Naive thymus-derived CD4-positive, alpha-beta T cell (primary cell): Measurements from ENCODE around the gene GAS2L1. TPM values are rescaled to one million over a fixed set of nuclear protein-coding genes. Genes with fewer than 3 reads are reported as not detected.
A peak's percentile ranks its signal among the peaks of the same experiment; 100 is the strongest.

Source experiments
- ATAC-seq: fragments of 150-1000 bp; cut with Tn5 transposase; 2 replicates; pipeline ENCODE4 v1.10.0; 2021; ENCODE audit warnings: mild to moderate bottlenecking, moderate library complexity
- CTCF ChIA-PET: fragments of 350-600 bp; sonication (Branson Sonifier 250); formaldehyde crosslinking; loops from one replicate; lab custom pipeline; 2021; ENCODE audit warnings: antibody characterized with exemption; lab: Charles Lee
- POLR2A ChIA-PET: fragments of 350-600 bp; sonication (Branson Sonifier 250); formaldehyde crosslinking; loops from one replicate; lab custom pipeline; 2021; ENCODE audit warnings: antibody characterized with exemption, inconsistent platforms; lab: Charles Lee
- DNase-seq, 9 donors: peaks; one replicate each; pipeline versions ENCODE4 v3.0.0 to v3.0.0-alpha.2; 2020 to 2022; ENCODE audit warnings: mixed read lengths in 1 of 9
- H3K27ac ChIP-seq: one replicate; pipeline ENCODE4 v1.7.0; 2013; ENCODE audit warnings: mild to moderate bottlenecking, low read depth, low read length, moderate library complexity
- H3K27me3 ChIP-seq, 2 donors: one replicate each; pipeline ENCODE4 v1.7.0; 2013; ENCODE audit warnings: low read length in 2 of 2, mild to moderate bottlenecking in 2 of 2, moderate library complexity in 2 of 2; ENCODE audit not compliant: control insufficient read depth in 2 of 2, insufficient read depth in 2 of 2
- H3K36me3 ChIP-seq, 3 experiments: 1 replicate in 2 of 3; 2 replicates in 1 of 3; pipeline ENCODE4 v1.7.0; 2013; ENCODE audit warnings: low read length in 3 of 3, mild to moderate bottlenecking in 3 of 3, moderate library complexity in 1 of 3; ENCODE audit not compliant: insufficient read depth in 3 of 3, control insufficient read depth in 2 of 3
- H3K4me1 ChIP-seq, 2 donors: one replicate each; pipeline ENCODE4 v1.7.0; 2013; ENCODE audit warnings: low read length in 2 of 2, mild to moderate bottlenecking in 2 of 2, moderate library complexity in 1 of 2; ENCODE audit not compliant: control insufficient read depth in 2 of 2, insufficient read depth in 2 of 2
- H3K4me3 ChIP-seq: 2 replicates; pipeline ENCODE4 v1.7.0; 2013; ENCODE audit warnings: mild to moderate bottlenecking, low read length
- H3K9me3 ChIP-seq, 3 experiments: 1 replicate in 2 of 3; 2 replicates in 1 of 3; pipeline ENCODE4 v1.7.0; 2013; ENCODE audit warnings: low read length in 3 of 3; ENCODE audit not compliant: control insufficient read depth in 2 of 3
- H3K27ac Mint-ChIP-seq, 9 donors: one replicate each; pipeline ENCODE4 v1.8.0; 2020 to 2022; ENCODE audit warnings: mixed read lengths in 9 of 9, mild to moderate bottlenecking in 8 of 9, moderate library complexity in 5 of 9, inconsistent platforms in 2 of 9
- H3K27me3 Mint-ChIP-seq, 5 donors: one replicate each; pipeline ENCODE4 v1.8.0; 2021 to 2022; ENCODE audit warnings: mixed read lengths in 5 of 5, mild to moderate bottlenecking in 1 of 5
- H3K36me3 Mint-ChIP-seq, 5 donors: one replicate each; pipeline ENCODE4 v1.8.0; 2020 to 2022; ENCODE audit warnings: mixed read lengths in 5 of 5, mild to moderate bottlenecking in 3 of 5, inconsistent platforms in 1 of 5
- H3K4me1 Mint-ChIP-seq, 7 donors: one replicate each; pipeline ENCODE4 v1.8.0; 2020 to 2022; ENCODE audit warnings: mixed read lengths in 7 of 7, mild to moderate bottlenecking in 3 of 7, inconsistent platforms in 1 of 7
- H3K4me3 Mint-ChIP-seq, 10 donors: one replicate each; pipeline ENCODE4 v1.8.0; 2020 to 2022; ENCODE audit warnings: mild to moderate bottlenecking in 10 of 10, mixed read lengths in 10 of 10, moderate library complexity in 6 of 10, inconsistent platforms in 2 of 10
- H3K9me3 Mint-ChIP-seq, 11 donors: one replicate each; pipeline ENCODE4 v1.8.0; 2020 to 2022; ENCODE audit warnings: mixed read lengths in 11 of 11, mild to moderate bottlenecking in 4 of 11, inconsistent platforms in 1 of 11, moderate library complexity in 1 of 11
- intact Hi-C, 2 donors: fragments of 100-400 bp; cut with micrococcal nuclease; formaldehyde crosslinking; loops; one replicate each; pipeline ENCODE4 v1.15.1; 2023
- polyA plus RNA-seq, 2 donors: library from polyadenylated mRNA; unstranded; fragments of 300-500 nt; fragmentation: Illumina TruSeq; gene quantifications; one replicate each; pipeline ENCODE4 v1.2.3, GENCODE V29; 2021
- total RNA-seq, 6 experiments: library from RNA in 5 of 6; stranded (reverse) in 5 of 6; gene quantifications; 1 replicate in 5 of 6; 2 replicates in 1 of 6; pipeline ENCODE4 v1.2.3 and lab custom pipeline; 2021 to 2026

The GAS2L1 gene
- total and polyA plus RNA-seq, 7 experiments from 2014 or later: 0.09 to 7.5 (median 0.54) TPM; not detected in 2

DNA sequence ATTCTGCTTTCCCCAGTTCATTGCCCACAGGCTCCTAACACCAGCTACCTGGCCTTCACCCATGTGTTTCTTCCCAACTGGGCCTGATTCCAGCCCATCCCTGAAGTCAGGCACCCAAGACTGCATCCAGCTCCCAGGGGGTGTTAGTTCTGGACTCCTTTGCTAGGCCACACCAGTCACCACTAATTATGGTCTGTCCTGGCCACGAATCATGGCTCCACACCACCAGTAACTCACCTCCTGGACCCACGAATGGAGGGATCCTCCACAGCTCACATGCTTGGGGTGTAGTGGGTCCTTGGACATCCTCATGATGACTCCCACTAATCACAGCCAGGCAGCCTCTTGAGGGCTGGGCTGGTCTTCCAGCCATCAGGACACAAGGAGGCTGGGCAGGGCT is 12.6 kb downstream of the GAS2L1 start:
- intact Hi-C loops: no loop called here
- Histone ChIP-seq H3K36me3 (no peaks in the 10 kb centered on the region), H3K27ac (no peak overlapping the region), H3K4me1 (peaks cover 0 to 9% of the 10 kb centered on the region in 2 donors), H3K9me3 (no peaks in the 10 kb centered on the region), H3K27me3 (peaks cover 0 to 10% of the 10 kb centered on the region in 2 donors), H3K4me3 (no peak overlapping the region)
- Mint-ChIP-seq H3K9me3 (peaks cover 0 to 2% (median 0%) of the 10 kb centered on the region in 11 donors), H3K4me3 (no peak overlapping the region), H3K27ac (no peak overlapping the region), H3K27me3 (peaks cover 8 to 30% (median 18%) of the 10 kb centered on the region in 5 donors), H3K36me3 (peaks cover 0 to 3% (median 0%) of the 10 kb centered on the region in 5 donors), H3K4me1 (peaks cover 7 to 18% (median 9%) of the 10 kb centered on the region in 7 donors)
- ChIA-PET POLR2A (interaction anchor here (1.0 kb wide), 1 partner anchor 48 kb away, joined by 3 read pairs; no protein-coding TSS in a partner anchor), CTCF (no interaction called here)
- DNase-seq (no peak), ATAC-seq (no peak)

DNA sequence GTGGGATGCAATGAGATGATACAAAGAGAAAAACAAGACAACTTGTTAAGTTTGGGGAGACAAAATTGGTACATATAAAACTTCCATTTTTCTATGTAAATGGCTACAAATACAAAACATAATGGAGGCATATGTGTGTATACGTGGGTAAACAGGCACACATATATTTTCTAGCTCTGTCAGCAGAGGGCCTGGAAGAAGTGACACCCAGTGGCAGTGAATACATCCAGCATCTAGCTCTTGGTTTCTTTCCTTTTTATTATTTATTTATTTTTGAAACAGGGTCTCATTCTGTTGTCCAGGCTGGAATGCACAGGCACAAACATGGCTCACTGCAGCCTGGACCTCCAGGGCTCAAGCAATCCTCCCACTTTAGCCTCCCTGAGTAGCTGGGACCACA is 14.1 kb downstream of the GAS2L1 start:
- ATAC-seq (no peak), DNase-seq (no peak)
- Mint-ChIP-seq H3K4me3 (no peak overlapping the region), H3K27ac (no peak overlapping the region), H3K36me3 (peaks cover 0 to 3% (median 0%) of the 10 kb centered on the region in 5 donors), H3K9me3 (no peaks in the 10 kb centered on the region), H3K27me3 (peaks cover 0 to 22% (median 12%) of the 10 kb centered on the region in 5 donors), H3K4me1 (peaks cover 0 to 11% (median 3%) of the 10 kb centered on the region in 7 donors)
- intact Hi-C loops: no loop called here
- no peaks in the 10 kb centered on the region for H3K36me3 ChIP-seq
- H3K27me3 ChIP-seq: peaks cover 0 to 4% of the 10 kb centered on the region in 2 donors
- H3K9me3 ChIP-seq: no peaks in the 10 kb centered on the region
- no peak overlapping the region for H3K4me3 ChIP-seq
- H3K27ac ChIP-seq: no peak overlapping the region
- no peaks in the 10 kb centered on the region for H3K4me1 ChIP-seq
- ChIA-PET CTCF (no interaction called here), POLR2A (no interaction called here)

DNA sequence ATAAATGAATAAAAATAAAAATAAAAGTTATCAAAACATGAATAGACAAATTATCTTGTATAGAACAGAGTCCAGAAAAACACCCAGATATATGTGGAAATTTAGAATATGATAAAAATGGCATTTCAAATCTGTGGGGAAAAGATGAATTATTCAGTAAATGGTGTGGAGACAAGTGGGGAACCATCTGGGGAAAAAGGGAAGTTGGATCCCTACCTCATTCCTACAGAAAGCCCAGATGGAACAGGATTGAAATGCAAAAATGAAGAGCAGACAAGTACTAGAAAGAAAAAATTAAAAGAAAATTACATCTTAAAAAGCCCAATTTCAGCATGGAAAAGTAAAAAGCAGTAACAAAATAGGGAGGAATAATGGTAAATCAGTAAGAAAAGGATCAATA is 17.2 kb downstream of the GAS2L1 start:
- no peak for DNase-seq
- Mint-ChIP-seq H3K9me3 (no peaks in the 10 kb centered on the region), H3K27ac (no peak overlapping the region), H3K4me3 (no peak overlapping the region), H3K27me3 (no peaks in the 10 kb centered on the region), H3K4me1 (peaks cover 0 to 7% (median 0%) of the 10 kb centered on the region in 7 donors), H3K36me3 (peaks cover 0 to 8% (median 0%) of the 10 kb centered on the region in 5 donors)
- no peaks in the 10 kb centered on the region for H3K4me1 ChIP-seq
- no peaks in the 10 kb centered on the region for H3K9me3 ChIP-seq
- no peak overlapping the region for H3K27ac ChIP-seq
- CTCF ChIA-PET: no interaction called here
- ATAC-seq: no peak
- H3K27me3 ChIP-seq: no peaks in the 10 kb centered on the region
- POLR2A ChIA-PET: no interaction called here
- intact Hi-C loops: no loop called here
- no peak overlapping the region for H3K4me3 ChIP-seq
- peaks cover 0 to 24% (median 0%) of the 10 kb centered on the region in 3 experiments for H3K36me3 ChIP-seq

DNA sequence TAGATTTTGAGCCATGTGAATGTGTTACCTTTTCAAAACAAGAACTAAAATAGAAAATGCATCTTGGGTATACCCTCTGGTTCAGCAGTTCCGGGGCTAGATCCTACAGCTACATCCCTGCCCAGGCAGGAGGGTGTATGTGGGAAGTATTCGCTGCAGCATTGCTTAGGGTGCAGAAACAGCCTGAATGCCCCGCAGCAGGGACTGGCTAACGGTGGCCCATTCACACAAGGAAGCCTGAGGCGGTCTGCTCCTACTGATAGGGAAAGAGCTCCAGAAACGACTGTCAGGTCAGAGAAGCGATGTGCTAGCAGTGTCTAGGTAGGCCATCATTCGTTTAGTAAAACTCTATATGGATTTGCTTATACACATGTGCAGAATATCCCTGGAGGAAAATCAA is 18.9 kb downstream of the GAS2L1 start:
- H3K4me3 ChIP-seq: no peak overlapping the region
- ATAC-seq: no peak
- peaks cover 0 to 7% (median 0%) of the 10 kb centered on the region in 7 donors for H3K4me1 Mint-ChIP-seq
- POLR2A ChIA-PET: no interaction called here
- no peak overlapping the region for H3K27ac Mint-ChIP-seq
- intact Hi-C loops: no loop called here
- H3K36me3 Mint-ChIP-seq: peaks cover 0 to 8% (median 0%) of the 10 kb centered on the region in 5 donors
- H3K4me3 Mint-ChIP-seq: no peak overlapping the region
- H3K27me3 Mint-ChIP-seq: no peaks in the 10 kb centered on the region
- H3K27me3 ChIP-seq: no peaks in the 10 kb centered on the region
- no peaks in the 10 kb centered on the region for H3K9me3 Mint-ChIP-seq
- peaks cover 0 to 41% (median 0%) of the 10 kb centered on the region in 3 experiments for H3K36me3 ChIP-seq
- DNase-seq: no peak
- no peaks in the 10 kb centered on the region for H3K4me1 ChIP-seq
- CTCF ChIA-PET: no interaction called here
- H3K27ac ChIP-seq: no peak overlapping the region
- no peaks in the 10 kb centered on the region for H3K9me3 ChIP-seq

DNA sequence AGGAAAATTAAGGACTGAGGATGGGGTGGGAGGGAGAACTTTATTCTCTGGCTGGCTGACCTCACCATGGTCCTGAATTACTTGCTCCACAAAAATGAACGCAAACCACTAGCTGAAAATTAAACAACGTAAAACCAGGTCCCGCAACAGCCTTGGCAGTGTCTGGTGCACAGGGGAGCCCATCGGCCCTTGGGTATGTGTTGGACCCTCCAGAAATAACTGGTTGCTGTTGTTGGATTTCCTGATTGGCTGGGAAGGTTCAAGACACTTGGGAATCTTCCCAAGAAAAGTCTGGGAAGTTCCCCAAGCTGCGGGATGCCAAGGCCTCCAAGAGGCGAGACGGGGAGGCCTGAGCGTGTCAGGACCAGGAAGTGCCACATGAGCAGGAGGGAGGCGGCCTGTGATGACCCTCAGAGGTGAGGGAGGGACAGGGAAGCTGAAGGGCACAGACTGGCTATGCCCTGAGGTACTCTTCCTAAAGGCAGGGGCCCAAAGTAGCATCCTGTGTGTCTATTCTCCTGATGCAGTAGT is 19.4 kb downstream of the GAS2L1 start:
- Histone ChIP-seq H3K9me3 (no peaks in the 10 kb centered on the region), H3K4me3 (no peak overlapping the region), H3K27me3 (no peaks in the 10 kb centered on the region), H3K36me3 (peaks cover 0 to 46% (median 0%) of the 10 kb centered on the region in 3 experiments), H3K4me1 (no peaks in the 10 kb centered on the region), H3K27ac (no peak overlapping the region)
- Mint-ChIP-seq H3K27me3 (no peaks in the 10 kb centered on the region), H3K36me3 (peaks cover 0 to 8% (median 0%) of the 10 kb centered on the region in 5 donors), H3K9me3 (no peaks in the 10 kb centered on the region), H3K4me3 (no peak overlapping the region), H3K4me1 (peaks cover 0 to 7% (median 0%) of the 10 kb centered on the region in 7 donors), H3K27ac (no peak overlapping the region)
- no peak for ATAC-seq
- intact Hi-C loops: no loop called here
- POLR2A ChIA-PET: no interaction called here
- CTCF ChIA-PET: no interaction called here
- no peak for DNase-seq

DNA sequence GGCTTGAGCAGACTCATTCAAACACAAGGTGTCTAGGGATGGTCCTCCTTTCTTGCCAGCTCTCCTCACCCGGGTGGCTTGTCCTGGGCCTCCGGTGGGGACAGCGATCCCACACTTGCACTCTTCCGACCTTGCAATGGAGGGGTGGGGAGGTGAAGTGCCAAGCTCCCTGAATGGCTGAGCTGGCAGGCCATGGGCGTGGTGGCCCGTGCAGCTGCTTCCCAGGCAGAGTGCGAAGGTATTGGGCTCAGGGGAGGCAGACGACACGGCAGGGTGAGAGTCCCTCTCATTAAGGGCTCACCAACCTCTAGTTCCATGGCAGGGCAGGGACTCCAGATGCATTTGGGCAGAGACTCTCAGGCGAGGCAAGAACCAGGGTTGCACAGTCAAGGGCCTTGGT is 20.0 kb downstream of the GAS2L1 start:
- peaks cover 0 to 7% (median 0%) of the 10 kb centered on the region in 7 donors for H3K4me1 Mint-ChIP-seq
- Histone ChIP-seq H3K4me3 (no peak overlapping the region), H3K27me3 (no peaks in the 10 kb centered on the region), H3K9me3 (no peaks in the 10 kb centered on the region), H3K4me1 (no peaks in the 10 kb centered on the region), H3K27ac (no peak overlapping the region), H3K36me3 (peaks cover 0 to 52% (median 0%) of the 10 kb centered on the region in 3 experiments)
- ChIA-PET POLR2A (no interaction called here), CTCF (no interaction called here)
- no peak for ATAC-seq
- no peaks in the 10 kb centered on the region for H3K27me3 Mint-ChIP-seq
- H3K9me3 Mint-ChIP-seq: no peaks in the 10 kb centered on the region
- no peak for DNase-seq
- H3K27ac Mint-ChIP-seq: peak overlapping the region in 2 of 9 donors; percentile 14 to 17
- intact Hi-C loops: no loop called here
- H3K4me3 Mint-ChIP-seq: no peak overlapping the region
- peaks cover 0 to 8% (median 0%) of the 10 kb centered on the region in 5 donors for H3K36me3 Mint-ChIP-seq
